Stimulated activated CD8-positive, alpha-beta memory T cell treated with anti-CD3 and anti-CD28 coated beads, Interleukin-7, amount 100 ng/mL, for 1 hour (primary cell): ENCODE results near the gene OR51L1.

Source experiments
- DNase-seq, 2 donors: peaks; one replicate each; pipeline ENCODE4 v3.0.0-alpha.2; 2020; ENCODE audit warnings: low read depth in 2 of 2

Gene OR51L1

GRCh38 chr11:5046754-5047330 lies 52.2 kb downstream of the OR51L1 start:
- no peak for DNase-seq
